AG20443 (cell line): ENCODE measurements around the gene MRPS18C.
"Not testable (repeated sequence)": the region's sequence is repeated elsewhere in the genome, so short reads cannot be mapped to it uniquely, and the experiment has no call there.

ENCODE experiments used
- DNase-seq: peaks from one replicate; pipeline ENCODE4 v3.0.0; 2012; ENCODE audit warnings: low spot score, mixed read lengths

Gene MRPS18C

GRCh38 chr4:83455281-83456183, at the start of gene MRPS18C, which contains the start of gene HELQ:
MRPS18C (plus strand) TSS chr4:83456058; CDS start chr4:83456078, 20 bp downstream.
HELQ (minus strand) TSS chr4:83455823; CDS start chr4:83455693, 130 bp downstream.
- DNase-seq, result peak; percentile 99

- no peak for DNase-seq
Measured at GRCh38 chr4:83408908-83409307, 47.0 kb upstream of the MRPS18C start.

- peak; percentile 17 for DNase-seq
Measured at GRCh38 chr4:83413676-83414075, 42.2 kb upstream of the MRPS18C start.

- no peak for DNase-seq
Measured at GRCh38 chr4:83417566-83417965, 38.3 kb upstream of the MRPS18C start.

- DNase-seq, result no peak
Measured at GRCh38 chr4:83418211-83418610, 37.6 kb upstream of the MRPS18C start.

GRCh38 chr4:83431200-83431599, 24.7 kb upstream of the MRPS18C start:
- no peak for DNase-seq

- no peak for DNase-seq
Measured at GRCh38 chr4:83436680-83437079, 19.2 kb upstream of the MRPS18C start.

- DNase-seq, result no peak
Measured at GRCh38 chr4:83438719-83439118, 17.1 kb upstream of the MRPS18C start.

GRCh38 chr4:83440148-83440814, 15.6 kb upstream of the MRPS18C start:
- no peak for DNase-seq

- DNase-seq, result no peak
Measured at GRCh38 chr4:83440899-83441298, 15.0 kb upstream of the MRPS18C start.

GRCh38 chr4:83449009-83449408, 6.8 kb upstream of the MRPS18C start:
- no peak for DNase-seq

- peak; percentile 15 for DNase-seq
Measured at GRCh38 chr4:83454686-83455085, 1.2 kb upstream of the MRPS18C start.

GRCh38 chr4:83456184-83456501, 285 bp downstream of the MRPS18C start:
- DNase-seq, result no peak

- no peak for DNase-seq
Measured at GRCh38 chr4:83473423-83473822, 17.6 kb downstream of the MRPS18C start.

GRCh38 chr4:83473966-83474365, 18.1 kb downstream of the MRPS18C start:
- DNase-seq, result no peak

- peak; percentile 100 for DNase-seq
Measured at GRCh38 chr4:83484500-83485461, 28.9 kb downstream of the MRPS18C start, which contains the start of gene ABRAXAS1. ABRAXAS1 (minus strand) TSS chr4:83485100; CDS start chr4:83485072, 28 bp downstream.

GRCh38 chr4:83486457-83487129, 30.7 kb downstream of the MRPS18C start:
- DNase-seq, result no peak

- DNase-seq, result no peak
Measured at GRCh38 chr4:83489711-83490326, 34.0 kb downstream of the MRPS18C start.

GRCh38 chr4:83490876-83491450, 35.1 kb downstream of the MRPS18C start:
- DNase-seq, result peak; percentile 55

- not testable (repeated sequence) for DNase-seq
Measured at GRCh38 chr4:83496085-83496917, 40.4 kb downstream of the MRPS18C start.
